Measurements from ENCODE around the gene JUN. TPM values are rescaled to one million over a fixed set of nuclear protein-coding genes. Genes with fewer than 3 reads are reported as not detected.

JUN gene
- total and polyA plus RNA-seq, 10 donors, result 8.3 to 162 (median 42.2) TPM

DNA sequence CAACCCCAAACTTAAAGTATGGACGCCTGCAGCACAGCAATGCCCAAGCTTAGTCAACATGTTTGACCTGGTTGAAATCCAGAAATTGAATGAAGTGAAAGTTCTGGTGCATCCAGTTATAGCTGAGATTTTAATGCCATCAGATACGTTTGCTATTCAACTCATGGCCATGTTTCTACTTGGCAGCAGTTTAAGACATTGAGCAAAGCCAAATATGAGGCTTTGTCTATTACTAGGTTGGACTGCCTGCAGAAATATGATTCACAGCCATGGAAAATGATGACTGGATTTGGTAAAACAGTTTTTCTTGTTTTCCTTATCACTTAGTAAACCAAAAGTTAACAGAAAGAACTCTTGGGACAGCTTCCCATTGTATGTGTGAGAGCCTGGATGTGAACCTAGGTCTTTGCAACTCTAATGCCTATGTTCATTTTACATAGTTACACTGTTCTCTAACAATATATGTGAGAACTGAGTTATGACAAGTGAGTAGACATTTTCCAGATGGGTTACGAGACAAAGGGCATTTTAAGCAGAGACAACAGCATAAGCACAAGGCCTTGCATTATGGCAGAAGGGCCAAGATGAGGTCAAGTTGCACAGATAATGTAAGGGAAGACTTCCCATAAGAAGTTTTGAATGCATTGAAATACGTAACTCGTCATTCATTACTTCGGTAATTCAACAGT, 51.6 kb downstream of the JUN start:
- Histone ChIP-seq H3K36me3 (no peaks in the 10 kb centered on the region), H3K27ac (no peak overlapping the region), H3K27me3 (replicated peaks in 1 of 7) (no peaks in the 10 kb centered on the region), H3K4me3 (no peak overlapping the region), H3K4me1 (no peaks in the 10 kb centered on the region), H3K9me3 (no peaks in the 10 kb centered on the region)
- intact Hi-C loops (cut with DNase I; ENCODE audit: low total_unique reads), result no loop called here
- TF ChIP-seq POLR2AphosphoS5 (IDR thresholded peaks at IDR 0.05) (no peak), POLR2A (IDR thresholded peaks at IDR 0.05) (no peak), CTCF (IDR thresholded peaks at IDR 0.05 in 8 of 11, conservative IDR thresholded peaks at IDR 0.05 in 3 of 11) (no peak)
- WGBS, 5 donors, result 83 to 95% (median 91%) methylated on average over 6 of the region's 6 CpGs
- no peak for DNase-seq

Other genes starting within 250 kb of the JUN start
- 10 to 100 TPM; 31.4 to 48.6 (median 40.1) TPM for gene OMA1, start 237.3 kb downstream of the JUN start, total RNA-seq
- gene OMA1, start 237.3 kb downstream of the JUN start, polyA plus RNA-seq, result 10 to 100 TPM; 19.3 to 23.1 (median 22.1) TPM
- gene TACSTD2, start 206.8 kb downstream of the JUN start, total RNA-seq, result 1 to 10 TPM in 3 of 7 donors, under 1 TPM in 3, not detected in 1; 0.35 to 1.7 (median 0.80) TPM
- gene TACSTD2, start 206.8 kb downstream of the JUN start, polyA plus RNA-seq, result 1 to 10 TPM in 1 of 3 donors, under 1 TPM in 2; 0.50 to 1.0 (median 0.61) TPM
- gene MYSM1, start 84.0 kb downstream of the JUN start, total RNA-seq, result 10 to 100 TPM; 38.3 to 66.0 (median 48.2) TPM
- gene MYSM1, start 84.0 kb downstream of the JUN start, polyA plus RNA-seq, result 10 to 100 TPM in 2 of 3 donors, 1 to 10 TPM in 1; 9.7 to 11.2 (median 10.1) TPM